HepG2 (cell line): ENCODE results near the gene CMTM3. TPM values are rescaled to one million over a fixed set of nuclear protein-coding genes. Genes with fewer than 3 reads are reported as not detected.
A peak's percentile ranks its signal among the peaks of the same experiment; 100 is the strongest.

ENCODE experiments used
- AHDC1 ChIP-seq: sonication (generic); formaldehyde crosslinking; IDR thresholded peaks from 2 replicates; pipeline ENCODE4 v1.5.1; 2020; ENCODE audit warnings: mild to moderate bottlenecking, missing genetic modification reagents, borderline replicate concordance
- HNF4G ChIP-seq, 2 experiments: sonication (generic) in 1 of 2; formaldehyde crosslinking in 1 of 2; IDR thresholded peaks; 2 replicates each; pipeline versions ENCODE4 v1.4.0 to v1.6.1; 2011 to 2020; ENCODE audit warnings: borderline replicate concordance in 2 of 2, low read depth in 2 of 2, mild to moderate bottlenecking in 2 of 2, low read length in 1 of 2, missing genetic modification reagents in 1 of 2, moderate library complexity in 1 of 2
- ISL2 ChIP-seq: sonication (generic); formaldehyde crosslinking; IDR thresholded peaks from 2 replicates; pipeline ENCODE4 v1.5.0; 2020; ENCODE audit warnings: missing genetic modification reagents
- KDM3A ChIP-seq: IDR thresholded peaks from 2 replicates; pipeline ENCODE4 v1.6.1; 2018; ENCODE audit warnings: low read depth, missing compliant biosample characterization
- NONO ChIP-seq, 2 experiments: fragments of 450-650 bp in 1 of 2; sonication (generic) in 1 of 2; formaldehyde crosslinking in 1 of 2; IDR thresholded peaks in 1 of 2; conservative IDR thresholded peaks in 1 of 2; 2 replicates each; pipeline versions ENCODE4 v1.6.1 to v1.8.0; 2017 to 2022; ENCODE audit warnings: mild to moderate bottlenecking in 1 of 2, missing genetic modification reagents in 1 of 2, moderate library complexity in 1 of 2
- SAP130 ChIP-seq: IDR thresholded peaks from 2 replicates; pipeline ENCODE4 v1.6.1; 2016; ENCODE audit warnings: low read depth
- SRSF9 ChIP-seq: fragments of 200-400 bp; formaldehyde crosslinking; IDR thresholded peaks from 2 replicates; pipeline ENCODE4 v1.6.1; 2018; ENCODE audit warnings: borderline replicate concordance, mild to moderate bottlenecking, low read depth, low read length; ENCODE audit not compliant: insufficient read depth, poor library complexity, severe bottlenecking
- TFAP4 ChIP-seq: sonication (generic); IDR thresholded peaks from 2 replicates; pipeline ENCODE4 v1.6.1; 2016; ENCODE audit warnings: low read depth, borderline replicate concordance
- TIGD3 ChIP-seq: sonication (generic); formaldehyde crosslinking; IDR thresholded peaks from 2 replicates; pipeline ENCODE4 v1.5.1; 2020; ENCODE audit warnings: mild to moderate bottlenecking, missing genetic modification reagents, borderline replicate concordance
- TMF1 ChIP-seq: sonication (generic); formaldehyde crosslinking; IDR thresholded peaks from 2 replicates; pipeline ENCODE4 v1.8.1; 2022; ENCODE audit warnings: low read depth, missing genetic modification reagents
- TSC22D2 ChIP-seq: sonication (generic); formaldehyde crosslinking; IDR thresholded peaks from 2 replicates; pipeline ENCODE4 v1.5.1; 2020; ENCODE audit warnings: missing genetic modification reagents, mild to moderate bottlenecking, borderline replicate concordance
- USF2 ChIP-seq, 2 experiments: sonication (generic) in 1 of 2; formaldehyde crosslinking in 1 of 2; IDR thresholded peaks; 2 replicates each; pipeline versions ENCODE4 v1.5.1 to v1.6.1; 2011 to 2020; ENCODE audit warnings: borderline replicate concordance in 1 of 2, low read depth in 1 of 2, low read length in 1 of 2, mild to moderate bottlenecking in 1 of 2, missing genetic modification reagents in 1 of 2, moderate library complexity in 1 of 2
- ZBTB7B ChIP-seq: sonication (generic); formaldehyde crosslinking; IDR thresholded peaks from 2 replicates; pipeline ENCODE4 v1.4.0; 2020; ENCODE audit warnings: missing genetic modification reagents
- ZMYM3 ChIP-seq: sonication (generic); formaldehyde crosslinking; IDR thresholded peaks from 2 replicates; pipeline ENCODE4 v1.5.1; 2020; ENCODE audit warnings: mild to moderate bottlenecking, missing genetic modification reagents
- ZNF792 ChIP-seq: IDR thresholded peaks from 2 replicates; pipeline ENCODE4 v1.6.1; 2016
- polyA plus RNA-seq, 8 experiments: library from polyadenylated mRNA; depleted of rRNA in 3 of 8; stranded (reverse) in 7 of 8; unstranded in 1 of 8; fragments of >200 nt; fragmentation: Illumina TruSeq in 4 of 8; extraction: Trizol in 4 of 8; gene quantifications; 2 replicates each; pipeline versions ENCODE4 v1.2.1 to v1.2.3, GENCODE V29; 2011 to 2016; ENCODE audit warnings: low read depth in 4 of 8, missing spikeins in 1 of 8, mixed read lengths in 1 of 8; ENCODE audit not compliant: insufficient read depth in 1 of 8
- total RNA-seq, 5 experiments: library from RNA; depleted of rRNA; stranded (reverse); fragments of >200 nt; fragmentation: Illumina TruSeq; extraction: Trizol; gene quantifications; 2 replicates each; pipeline ENCODE4 v1.2.3, GENCODE V29; 2016; ENCODE audit warnings: low read depth in 1 of 5

CMTM3 gene
- total and polyA plus RNA-seq, 2 of the 13 experiments (the other 11 are each of a cell fraction or from before 2014, with no cell fraction given) = 29.2 to 48.7 TPM

- TF ChIP-seq USF2 (IDR thresholded peaks at IDR 0.05; ENCODE audit: low read depth, low read length) (no peak), USF2 (CRISPR knock-in tag; IDR thresholded peaks at IDR 0.05; ENCODE audit: borderline replicate concordance) (no peak), SAP130 (CRISPR knock-in tag) (no peak), KDM3A (CRISPR knock-in tag) (no peak), TSC22D2 (no peak), TFAP4 (no peak), ISL2 (CRISPR knock-in tag) (0 out of 2 replicates have a peak, but pooled peaks have one; percentile 40), ZMYM3 (CRISPR knock-in tag) (peak; percentile 42; the same call in 1 of the 2 replicates), AHDC1 (CRISPR knock-in tag) (no peak), HNF4G (IDR thresholded peaks at IDR 0.05; ENCODE audit: borderline replicate concordance, low read depth, low read length) (peak; percentile 22; the same call in 1 of the 2 replicates), HNF4G (CRISPR knock-in tag; IDR thresholded peaks at IDR 0.05; ENCODE audit: borderline replicate concordance, low read depth) (no peak), ZBTB7B (CRISPR knock-in tag) (peak; percentile 89; the same call in 1 of the 2 replicates), TMF1 (no peak), NONO (IDR thresholded peaks at IDR 0.05) (no peak), NONO (CRISPR knock-in tag; conservative IDR thresholded peaks at IDR 0.05) (no peak), TIGD3 (no peak), SRSF9 (no peak), ZNF792 (CRISPR knock-in tag) (no peak)
Measured at GRCh38 chr16:66640724-66641314, 36.3 kb downstream of the CMTM3 start (continued).
